ENCODE measurements around the gene CPT1B. TPM values are rescaled to one million over a fixed set of nuclear protein-coding genes. Genes with fewer than 3 reads are reported as not detected.

CPT1B gene
- total RNA-seq, 2 donors from 2014 or later: 85.3 to 88.0 TPM

GRCh38 chr22:50568626-50569025, 9.6 kb downstream of the CPT1B start:
- no peaks in the 10 kb centered on the region for H3K9me3 Mint-ChIP-seq
- no peaks in the 10 kb centered on the region for H3K27me3 Mint-ChIP-seq (ENCODE audit: low read depth)
- peaks cover 0 to 3% of the 10 kb centered on the region in 2 donors for H3K36me3 Mint-ChIP-seq (ENCODE audit: insufficient read depth in 2 of 2)
- peaks cover under 1% of the 10 kb centered on the region for H3K4me1 Mint-ChIP-seq (ENCODE audit: low read depth)
- DNase-seq (no peak), ATAC-seq (replicated peaks in 1 of 2) (no peak)
- H3K4me3 Mint-ChIP-seq: no peak overlapping the region
- H3K27ac Mint-ChIP-seq: no peak overlapping the region

- Mint-ChIP-seq H3K4me3 (no peak overlapping the region), H3K27me3 (ENCODE audit: low read depth) (no peaks in the 10 kb centered on the region), H3K27ac (no peak overlapping the region)
Measured at GRCh38 chr22:50567721-50568252, 10.4 kb downstream of the CPT1B start.

GRCh38 chr22:50564289-50564688, 13.9 kb downstream of the CPT1B start:
- Mint-ChIP-seq H3K27ac (no peak overlapping the region), H3K4me3 (no peak overlapping the region), H3K9me3 (no peaks in the 10 kb centered on the region), H3K27me3 (ENCODE audit: low read depth) (no peaks in the 10 kb centered on the region), H3K36me3 (ENCODE audit: insufficient read depth in 2 of 2) (no peaks in the 10 kb centered on the region), H3K4me1 (ENCODE audit: low read depth) (peaks cover 24% of the 10 kb centered on the region)
- no peak for DNase-seq
- ATAC-seq (replicated peaks in 1 of 2): no peak

More at GRCh38 chr22:50567721-50568252, 10.4 kb downstream of the CPT1B start:
- peaks cover 9% of the 10 kb centered on the region for H3K4me1 Mint-ChIP-seq (ENCODE audit: low read depth)
- H3K36me3 Mint-ChIP-seq (ENCODE audit: insufficient read depth in 2 of 2): peaks cover 0 to 3% of the 10 kb centered on the region in 2 donors
- H3K9me3 Mint-ChIP-seq: no peaks in the 10 kb centered on the region
- no peak for DNase-seq
- ATAC-seq (replicated peaks in 1 of 2): no peak

DNA sequence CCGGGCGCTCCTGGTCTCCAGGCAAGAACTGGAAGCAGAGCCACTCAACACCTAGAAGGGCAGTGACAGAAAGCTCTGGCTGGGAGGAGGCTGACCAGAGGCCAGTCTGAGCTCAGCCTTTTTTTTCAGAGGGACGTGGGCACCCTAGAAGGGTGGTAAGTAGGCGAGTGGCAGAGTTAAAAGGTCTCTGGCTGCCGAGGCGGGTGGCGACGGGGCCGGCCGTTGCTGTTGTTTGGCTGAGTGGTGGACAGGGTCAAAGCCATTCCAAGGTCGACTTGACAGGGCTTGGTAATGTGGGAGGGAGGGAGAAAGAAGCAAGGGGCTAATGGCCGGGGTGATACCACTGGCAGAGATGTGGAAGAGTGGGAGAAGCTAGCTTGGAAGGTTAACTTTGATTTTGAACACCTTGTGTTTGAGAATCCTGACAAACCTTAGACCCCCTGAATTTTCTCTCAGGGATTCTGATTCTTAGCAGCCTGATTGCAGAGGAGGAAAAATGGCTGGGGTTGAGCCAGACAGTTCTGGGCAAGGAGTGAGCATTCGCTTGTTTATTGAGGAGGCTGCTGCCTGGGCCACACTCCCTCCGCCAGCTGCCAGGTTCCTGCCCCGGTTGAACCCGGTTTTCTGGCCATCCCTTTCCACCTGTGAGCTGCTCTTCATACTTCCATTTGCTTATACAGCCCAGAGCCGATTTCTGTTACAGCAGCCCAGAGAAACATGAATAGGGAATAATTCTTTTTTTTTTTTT, 14.6 kb downstream of the CPT1B start:
- Mint-ChIP-seq H3K4me3 (peak overlapping the region; percentile 83 to 86), H3K36me3 (ENCODE audit: insufficient read depth in 2 of 2) (no peaks in the 10 kb centered on the region), H3K4me1 (ENCODE audit: low read depth) (peaks cover 24% of the 10 kb centered on the region), H3K9me3 (no peaks in the 10 kb centered on the region), H3K27ac (no peak overlapping the region), H3K27me3 (ENCODE audit: low read depth) (no peaks in the 10 kb centered on the region)
- no peak for DNase-seq
- peak in 1 of 2 donors; percentile 0 for ATAC-seq (replicated peaks in 1 of 2)

GRCh38 chr22:50562523-50563412, 15.5 kb downstream of the CPT1B start, which contains the start of gene SYCE3:
Gene SYCE3 (minus strand): TSS chr22:50562919. CDS start chr22:50556405, 6,514 bp downstream.
- Mint-ChIP-seq H3K27me3 (ENCODE audit: low read depth) (no peaks in the 10 kb centered on the region), H3K36me3 (ENCODE audit: insufficient read depth in 2 of 2) (no peaks in the 10 kb centered on the region), H3K4me3 (peak within 1 kb of the TSS; percentile 83 to 86), H3K4me1 (ENCODE audit: low read depth) (peaks cover 24% of the 10 kb centered on the region), H3K9me3 (no peaks in the 10 kb centered on the region), H3K27ac (peak within 1 kb of the TSS; percentile 2)
- ATAC-seq (replicated peaks in 1 of 2) (peak; percentile 97), DNase-seq (peak; percentile 98 to 100)

GRCh38 chr22:50561401-50562358, 16.5 kb downstream of the CPT1B start:
- peak in 1 of 2 donors; percentile 25 for DNase-seq
- Mint-ChIP-seq H3K36me3 (ENCODE audit: insufficient read depth in 2 of 2) (no peaks in the 10 kb centered on the region), H3K27me3 (ENCODE audit: low read depth) (no peaks in the 10 kb centered on the region), H3K4me1 (ENCODE audit: low read depth) (peaks cover 24% of the 10 kb centered on the region), H3K4me3 (peak overlapping the region; percentile 54 to 80), H3K9me3 (no peaks in the 10 kb centered on the region), H3K27ac (peak overlapping the region; percentile 2)
- ATAC-seq (replicated peaks in 1 of 2): no peak

GRCh38 chr22:50560034-50560433, 18.2 kb downstream of the CPT1B start:
- Mint-ChIP-seq H3K36me3 (ENCODE audit: insufficient read depth in 2 of 2) (no peaks in the 10 kb centered on the region), H3K4me3 (no peak overlapping the region), H3K27me3 (ENCODE audit: low read depth) (no peaks in the 10 kb centered on the region), H3K9me3 (no peaks in the 10 kb centered on the region), H3K27ac (no peak overlapping the region), H3K4me1 (ENCODE audit: low read depth) (peaks cover 24% of the 10 kb centered on the region)
- ATAC-seq (replicated peaks in 1 of 2) (no peak), DNase-seq (no peak)

- Mint-ChIP-seq H3K36me3 (ENCODE audit: insufficient read depth in 2 of 2) (no peaks in the 10 kb centered on the region), H3K27ac (no peak overlapping the region), H3K9me3 (no peaks in the 10 kb centered on the region), H3K4me3 (no peak overlapping the region), H3K27me3 (ENCODE audit: low read depth) (no peaks in the 10 kb centered on the region), H3K4me1 (ENCODE audit: low read depth) (peaks cover 10% of the 10 kb centered on the region)
- DNase-seq (no peak), ATAC-seq (replicated peaks in 1 of 2) (no peak)
Measured at GRCh38 chr22:50556703-50557102, 21.5 kb downstream of the CPT1B start.

DNA sequence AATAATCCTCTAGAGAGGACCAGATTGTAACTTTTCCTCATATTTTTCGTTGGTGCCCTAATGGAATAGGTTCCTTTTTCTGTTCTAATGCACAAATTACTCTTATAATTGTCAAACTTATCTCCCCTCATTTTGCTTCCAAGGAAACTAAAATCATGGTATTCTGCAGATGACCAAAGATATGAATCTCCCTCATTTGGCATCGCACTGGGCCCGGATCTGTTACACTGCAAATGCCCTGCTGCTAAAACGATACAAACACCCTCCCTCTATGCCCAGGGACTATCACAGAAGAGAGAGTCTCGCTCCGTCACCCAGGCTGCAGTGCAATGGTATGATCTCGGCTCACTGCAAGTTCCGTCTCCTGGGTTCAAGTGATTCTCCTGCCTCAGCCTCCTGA, 24.9 kb downstream of the CPT1B start:
- no peak for DNase-seq
- Mint-ChIP-seq H3K4me1 (ENCODE audit: low read depth) (peaks cover 17% of the 10 kb centered on the region), H3K36me3 (ENCODE audit: insufficient read depth in 2 of 2) (peaks cover 0 to 7% of the 10 kb centered on the region in 2 donors), H3K27ac (no peak overlapping the region), H3K27me3 (ENCODE audit: low read depth) (no peaks in the 10 kb centered on the region), H3K4me3 (no peak overlapping the region), H3K9me3 (no peaks in the 10 kb centered on the region)
- ATAC-seq (replicated peaks in 1 of 2): no peak

- no peak for ATAC-seq (replicated peaks in 1 of 2)
Measured at GRCh38 chr22:50551160-50551752, 27.0 kb downstream of the CPT1B start.

DNA sequence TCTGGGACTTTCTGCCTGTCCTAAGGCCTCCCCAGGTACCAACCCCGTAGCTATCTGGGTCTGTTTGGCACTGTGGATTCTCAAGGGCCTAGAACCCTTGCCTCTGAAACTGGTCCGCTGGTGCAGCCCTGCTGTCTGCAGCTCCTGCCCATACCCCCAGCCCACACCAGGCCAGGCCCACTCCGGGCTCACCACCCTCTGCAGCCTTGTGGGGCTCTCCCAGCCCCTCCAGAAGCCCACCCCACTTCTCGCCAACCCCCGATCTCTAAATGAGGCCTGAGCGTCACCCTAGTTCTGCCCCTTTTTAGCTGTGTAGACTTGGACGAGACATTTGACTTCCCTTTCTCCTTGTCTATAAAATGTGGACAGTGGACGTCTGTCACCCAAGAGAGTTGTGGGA, 27.8 kb downstream of the CPT1B start:
- H3K27ac Mint-ChIP-seq: peak overlapping the region; percentile 56
- H3K4me3 Mint-ChIP-seq: peak overlapping the region; percentile 73 to 75
- peaks cover 0 to 7% of the 10 kb centered on the region in 2 donors for H3K36me3 Mint-ChIP-seq (ENCODE audit: insufficient read depth in 2 of 2)
- no peaks in the 10 kb centered on the region for H3K27me3 Mint-ChIP-seq (ENCODE audit: low read depth)
- DNase-seq (no peak), ATAC-seq (replicated peaks in 1 of 2) (no peak)
- peaks cover 26% of the 10 kb centered on the region for H3K4me1 Mint-ChIP-seq (ENCODE audit: low read depth)
- H3K9me3 Mint-ChIP-seq: no peaks in the 10 kb centered on the region

More at GRCh38 chr22:50551160-50551752, 27.0 kb downstream of the CPT1B start:
- H3K4me3 Mint-ChIP-seq: no peak overlapping the region
- H3K9me3 Mint-ChIP-seq: no peaks in the 10 kb centered on the region
- no peak for DNase-seq
- H3K27ac Mint-ChIP-seq: no peak overlapping the region
- H3K27me3 Mint-ChIP-seq (ENCODE audit: low read depth): no peaks in the 10 kb centered on the region
- peaks cover 17% of the 10 kb centered on the region for H3K4me1 Mint-ChIP-seq (ENCODE audit: low read depth)
- peaks cover 0 to 7% of the 10 kb centered on the region in 2 donors for H3K36me3 Mint-ChIP-seq (ENCODE audit: insufficient read depth in 2 of 2)
